ENCODE results near the gene AANAT.

AANAT gene

DNA sequence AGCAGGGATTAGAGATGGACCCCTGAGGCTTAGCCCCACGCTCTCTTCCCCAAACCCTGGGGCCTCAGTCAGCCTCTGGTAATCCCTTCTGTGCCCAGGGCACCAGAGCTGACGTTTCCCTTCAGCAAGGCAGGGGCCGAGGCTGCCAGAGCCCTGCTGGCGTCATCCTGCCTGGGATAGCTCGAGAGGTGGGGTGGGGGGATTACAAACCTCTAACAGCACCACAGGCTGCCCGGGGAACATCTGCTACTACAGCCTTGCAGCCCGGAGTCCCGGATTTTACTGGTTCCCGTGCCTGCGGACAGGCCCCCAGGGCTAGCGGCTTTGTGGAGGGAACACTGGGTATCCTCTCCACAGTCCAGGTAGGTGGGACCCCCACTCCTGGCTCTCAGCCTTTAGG is at the start of gene AANAT:
TSS of gene AANAT (plus strand) at position 238 of the 400 bp plus-strand sequence. CDS start 1,144 bp downstream, outside the sequence.
- Mint-ChIP-seq H3K9me3 (no peaks in the 10 kb centered on the region), H3K27me3 (no peaks in the 10 kb centered on the region), H3K4me3 (no peak within 1 kb of the TSS), H3K27ac (peak within 1 kb of the TSS; percentile 80), H3K4me1 (peaks cover 52% of the 10 kb centered on the region), H3K36me3 (peaks cover 18% of the 10 kb centered on the region)
- no peak for ATAC-seq

DNA sequence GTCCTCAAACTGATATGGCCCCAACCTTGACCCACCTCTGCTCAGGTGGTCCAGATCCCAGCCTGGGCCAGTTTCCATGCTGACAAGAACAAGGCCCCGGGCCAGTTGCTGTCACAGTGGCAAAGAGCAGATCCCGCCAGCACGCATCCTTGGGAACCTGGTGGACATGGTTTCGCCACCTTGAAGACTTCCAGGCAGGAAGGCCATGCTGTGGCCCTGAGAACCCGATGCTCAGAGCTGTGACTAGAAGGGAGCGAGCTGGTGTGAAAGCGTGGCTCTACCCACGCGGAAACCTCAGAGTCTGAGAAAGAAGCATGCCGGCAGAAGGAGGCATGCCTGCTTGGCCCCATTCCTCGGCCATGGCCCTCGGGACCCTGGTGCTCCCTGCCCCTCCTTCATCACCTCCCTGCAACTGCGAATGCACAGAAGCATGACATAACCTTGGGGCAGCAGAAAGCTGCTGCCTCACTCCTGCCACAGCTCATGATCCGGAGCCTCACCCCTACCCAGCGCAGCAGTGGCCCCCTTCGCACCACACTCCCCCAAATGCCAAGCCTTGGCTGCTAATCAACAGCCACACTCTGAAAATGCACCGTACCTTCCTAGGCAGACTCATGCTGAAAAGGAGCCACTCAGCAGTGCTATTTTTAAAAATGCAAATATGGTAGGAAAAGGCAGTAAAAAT is 47.7 kb upstream of the AANAT start:
- Mint-ChIP-seq H3K27ac (peak overlapping the region; percentile 64), H3K27me3 (no peaks in the 10 kb centered on the region), H3K4me1 (peaks cover 58% of the 10 kb centered on the region), H3K9me3 (no peaks in the 10 kb centered on the region), H3K4me3 (no peak overlapping the region), H3K36me3 (peaks cover 29% of the 10 kb centered on the region)
- peak; percentile 45 for ATAC-seq

DNA sequence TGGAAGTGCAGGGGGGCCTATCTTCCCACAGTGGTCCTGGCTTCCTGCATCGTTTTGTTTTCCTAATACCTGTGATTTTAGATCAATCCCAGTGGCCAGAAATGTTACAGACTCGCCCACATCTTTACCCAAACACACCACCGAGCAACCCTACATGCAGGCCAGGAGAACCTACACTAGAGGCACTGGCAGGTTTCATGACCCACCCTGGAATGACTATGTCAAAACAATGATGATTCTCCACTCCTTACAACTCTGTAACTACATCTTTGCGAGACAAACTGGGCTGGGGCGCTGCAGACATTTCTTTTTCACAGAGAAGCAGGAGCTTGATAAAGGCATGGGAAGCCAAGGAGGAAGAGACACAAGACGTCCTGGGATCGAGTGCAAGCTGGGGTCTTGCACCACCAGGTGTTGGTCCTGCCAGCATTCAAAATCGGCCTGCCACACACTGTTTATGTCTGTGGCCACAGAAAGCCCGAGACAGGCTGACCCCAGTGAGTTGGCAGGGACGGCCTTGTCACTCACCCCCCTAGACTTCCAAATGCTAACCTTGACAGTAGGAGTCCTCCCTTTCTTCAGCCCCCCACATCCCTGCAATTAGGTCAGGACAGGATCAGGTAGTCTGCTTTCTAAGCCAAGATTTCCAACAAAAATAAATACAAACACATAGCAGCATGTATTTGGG is 46.9 kb upstream of the AANAT start:
- H3K36me3 Mint-ChIP-seq: peaks cover 29% of the 10 kb centered on the region

DNA sequence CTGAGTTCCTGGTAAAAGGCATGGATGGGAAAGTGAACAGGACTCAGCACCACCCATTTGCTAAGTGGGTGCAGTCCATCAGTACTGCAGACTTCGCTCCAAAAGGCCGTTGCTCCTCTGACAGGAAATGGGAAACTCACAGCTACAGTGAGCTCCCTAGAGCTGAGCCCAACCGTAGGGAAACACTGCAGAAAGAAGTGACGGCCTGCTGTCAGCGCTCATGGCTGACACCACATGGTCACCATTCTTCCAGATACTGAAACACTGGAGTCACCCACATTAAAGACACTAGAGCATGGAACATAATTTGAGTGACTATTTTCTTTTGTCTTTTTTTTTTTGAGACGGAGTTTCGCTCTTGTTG is 46.4 kb upstream of the AANAT start:
- Mint-ChIP-seq H3K9me3 (no peaks in the 10 kb centered on the region), H3K27me3 (no peaks in the 10 kb centered on the region), H3K4me1 (peaks cover 68% of the 10 kb centered on the region), H3K27ac (peak overlapping the region; percentile 64), H3K4me3 (no peak overlapping the region), H3K36me3 (peaks cover 29% of the 10 kb centered on the region)
- no peak for ATAC-seq

More for the DNA sequence above, 46.9 kb upstream of the AANAT start:
- no peak for ATAC-seq
- Mint-ChIP-seq H3K9me3 (no peaks in the 10 kb centered on the region), H3K27me3 (no peaks in the 10 kb centered on the region), H3K4me1 (peaks cover 62% of the 10 kb centered on the region), H3K4me3 (no peak overlapping the region), H3K27ac (peak overlapping the region; percentile 64)

DNA sequence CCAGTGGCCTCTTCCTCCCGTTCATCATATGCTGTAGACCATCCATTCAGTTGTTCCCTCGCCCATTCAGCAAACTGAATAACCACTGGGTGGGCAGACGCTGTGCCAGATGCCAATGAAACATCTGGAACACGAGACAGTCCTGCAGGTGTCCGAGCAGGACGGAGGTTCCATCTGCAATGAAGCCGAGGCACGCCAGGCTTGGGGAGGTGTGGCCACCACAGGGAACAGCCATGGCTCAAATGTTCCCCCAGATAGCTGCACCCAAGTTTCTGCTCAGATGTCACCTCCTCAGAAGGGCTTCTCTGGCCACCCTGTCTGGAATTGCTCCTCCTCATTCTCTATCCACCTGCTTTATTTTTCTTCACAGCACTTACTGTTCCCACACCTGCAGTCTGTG is 45.0 kb upstream of the AANAT start:
- Mint-ChIP-seq H3K27me3 (no peaks in the 10 kb centered on the region), H3K27ac (no peak overlapping the region), H3K36me3 (peaks cover 28% of the 10 kb centered on the region), H3K9me3 (no peaks in the 10 kb centered on the region), H3K4me3 (no peak overlapping the region), H3K4me1 (peaks cover 75% of the 10 kb centered on the region)
- ATAC-seq: no peak

DNA sequence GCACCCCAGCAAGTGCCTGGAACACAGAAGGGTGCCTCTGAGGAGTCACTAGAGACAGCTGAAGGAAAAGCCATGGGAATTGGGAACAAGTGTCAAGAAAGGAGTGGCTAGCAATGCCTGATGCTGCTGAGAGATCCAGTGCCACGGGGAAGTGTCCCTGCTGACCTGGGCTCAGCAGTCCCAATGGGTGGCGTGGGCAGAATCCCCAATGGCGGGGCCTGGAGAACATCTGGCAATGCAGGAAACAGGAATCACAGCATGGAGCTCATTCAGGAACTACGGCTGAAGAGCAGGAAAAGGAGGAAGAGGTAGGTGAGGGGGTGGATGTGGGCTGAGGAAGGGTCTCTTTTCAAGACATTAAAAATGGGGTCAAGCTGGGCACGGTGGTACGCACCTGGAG is 44.5 kb upstream of the AANAT start:
- H3K4me3 Mint-ChIP-seq: no peak overlapping the region
- H3K9me3 Mint-ChIP-seq: no peaks in the 10 kb centered on the region
- H3K36me3 Mint-ChIP-seq: peaks cover 24% of the 10 kb centered on the region
- no peaks in the 10 kb centered on the region for H3K27me3 Mint-ChIP-seq
- H3K4me1 Mint-ChIP-seq: peaks cover 75% of the 10 kb centered on the region
- no peak for ATAC-seq
- no peak overlapping the region for H3K27ac Mint-ChIP-seq

DNA sequence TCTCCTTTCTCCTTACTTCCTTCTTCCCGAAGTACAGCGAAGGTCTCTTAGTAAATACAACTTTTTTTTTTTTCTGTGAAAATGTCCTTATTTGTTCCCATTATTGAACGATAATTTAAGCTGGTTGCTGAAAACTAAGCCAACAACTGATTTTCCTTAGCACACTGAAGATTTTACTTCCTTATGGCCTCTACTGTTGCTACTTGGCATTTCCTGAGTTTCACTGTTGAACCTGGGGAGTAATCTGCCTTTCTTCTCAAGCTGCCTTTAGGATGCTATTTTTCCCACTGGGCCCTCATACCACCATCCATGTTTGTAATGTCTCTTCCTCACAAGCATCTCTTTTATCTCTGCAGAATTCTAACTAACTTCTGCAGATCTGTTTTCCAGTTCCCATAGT is 40.5 kb upstream of the AANAT start:
- Mint-ChIP-seq H3K4me1 (peaks cover 62% of the 10 kb centered on the region), H3K36me3 (peaks cover 13% of the 10 kb centered on the region), H3K9me3 (no peaks in the 10 kb centered on the region), H3K27ac (peak overlapping the region; percentile 67), H3K4me3 (no peak overlapping the region), H3K27me3 (no peaks in the 10 kb centered on the region)
- ATAC-seq: no peak

DNA sequence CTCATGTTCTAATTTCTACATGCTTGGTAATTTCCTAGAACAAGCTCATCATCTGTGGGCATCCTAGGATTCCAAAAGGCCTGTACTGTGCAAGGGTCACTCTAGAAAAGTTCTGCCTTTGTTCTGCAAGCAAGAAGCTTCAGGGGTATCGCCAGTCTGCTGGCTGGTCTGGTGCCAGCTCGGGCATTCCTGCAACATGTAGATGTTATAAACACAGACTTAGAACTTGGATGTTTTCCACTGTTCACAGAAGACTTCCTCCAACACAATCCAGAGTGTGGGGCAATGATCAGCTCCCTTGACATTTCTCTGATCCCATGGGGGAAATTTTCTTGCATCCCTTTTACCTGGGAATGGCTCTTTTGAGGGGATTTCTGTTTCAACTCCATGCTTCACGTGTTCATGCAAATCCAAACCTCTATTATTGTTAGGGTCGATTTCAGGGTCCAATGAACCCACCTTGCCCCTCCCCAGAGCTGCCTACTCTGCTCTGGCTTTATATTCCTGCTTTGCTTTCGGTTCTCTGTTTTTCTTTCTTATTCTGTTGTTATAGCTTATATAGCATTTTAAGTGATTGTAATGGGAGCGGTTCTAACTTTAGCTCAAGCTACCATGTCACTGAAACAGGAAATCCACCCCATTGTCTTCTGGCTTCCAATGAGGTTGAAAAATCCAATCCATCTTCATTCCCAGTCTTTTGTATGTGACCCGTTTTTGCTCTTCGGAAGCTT is 39.7 kb upstream of the AANAT start:
- Mint-ChIP-seq H3K36me3 (peaks cover 5% of the 10 kb centered on the region), H3K27ac (peak overlapping the region; percentile 67), H3K4me1 (peaks cover 54% of the 10 kb centered on the region), H3K27me3 (no peaks in the 10 kb centered on the region), H3K9me3 (no peaks in the 10 kb centered on the region), H3K4me3 (peak overlapping the region; percentile 34)
- ATAC-seq: peak; percentile 85

DNA sequence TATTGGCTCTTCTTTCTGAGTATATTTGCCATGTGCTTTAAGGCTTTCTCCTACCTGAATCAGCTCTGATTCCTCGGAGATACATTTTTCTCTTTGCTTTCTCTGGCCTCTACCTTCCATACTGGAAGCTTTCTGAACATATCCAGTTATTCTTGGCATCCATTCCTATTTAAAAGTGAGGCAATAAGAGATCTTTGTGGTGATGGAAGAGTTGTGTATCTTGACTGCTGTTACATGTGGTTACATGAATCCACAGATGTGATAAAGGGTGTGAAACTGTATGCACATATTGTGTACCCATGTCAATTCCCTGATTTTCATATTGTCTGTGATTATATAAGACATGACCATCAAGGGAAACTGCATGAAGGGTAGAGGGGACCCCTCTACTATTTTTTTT is 38.9 kb upstream of the AANAT start:
- H3K4me3 Mint-ChIP-seq: peak overlapping the region; percentile 34
- no peak for ATAC-seq
- peaks cover 54% of the 10 kb centered on the region for H3K4me1 Mint-ChIP-seq
- H3K36me3 Mint-ChIP-seq: no peaks in the 10 kb centered on the region
- no peaks in the 10 kb centered on the region for H3K9me3 Mint-ChIP-seq
- no peaks in the 10 kb centered on the region for H3K27me3 Mint-ChIP-seq
- H3K27ac Mint-ChIP-seq: peak overlapping the region; percentile 67

DNA sequence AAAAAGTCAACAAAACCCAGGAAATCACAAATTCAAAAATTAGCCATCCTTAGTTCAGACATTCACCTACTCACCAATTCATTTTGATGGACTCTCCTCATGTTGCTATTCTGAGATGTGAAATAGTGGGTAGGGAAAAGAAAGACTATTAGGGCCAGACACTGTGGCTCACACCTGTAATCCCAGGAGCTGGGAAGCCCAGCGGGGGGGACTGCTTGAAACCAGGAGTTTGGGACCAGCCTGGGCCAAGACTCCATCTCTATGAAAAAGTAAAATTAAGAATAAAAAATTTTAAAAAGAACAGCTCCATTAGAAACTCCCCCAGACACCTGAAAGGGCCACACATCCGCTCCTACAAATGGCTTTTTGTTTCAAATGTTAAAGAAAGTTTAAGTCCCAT is 35.9 kb upstream of the AANAT start:
- Mint-ChIP-seq H3K27ac (no peak overlapping the region), H3K36me3 (peaks cover 12% of the 10 kb centered on the region), H3K4me3 (no peak overlapping the region), H3K27me3 (no peaks in the 10 kb centered on the region), H3K9me3 (no peaks in the 10 kb centered on the region), H3K4me1 (peaks cover 66% of the 10 kb centered on the region)
- ATAC-seq: no peak

DNA sequence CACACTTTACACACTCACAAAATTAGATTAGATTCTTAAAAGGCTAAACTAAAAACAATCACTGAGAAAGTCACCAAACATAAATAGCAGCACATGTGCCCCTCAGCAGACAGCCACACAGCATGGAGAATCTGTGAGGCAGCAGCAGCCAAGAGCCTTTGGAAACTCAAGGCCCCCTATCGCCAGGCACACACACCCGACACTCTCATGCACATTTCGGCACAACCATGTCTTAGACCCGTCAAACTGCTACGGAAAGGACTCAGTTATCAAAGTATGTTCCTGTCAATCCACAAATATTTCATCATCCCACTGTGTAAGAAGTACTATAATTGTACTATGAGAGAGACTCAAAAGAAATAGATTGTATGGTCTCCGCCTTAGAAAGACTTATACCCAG is 35.4 kb upstream of the AANAT start:
- ATAC-seq: no peak
- H3K27ac Mint-ChIP-seq: no peak overlapping the region
- no peaks in the 10 kb centered on the region for H3K27me3 Mint-ChIP-seq

DNA sequence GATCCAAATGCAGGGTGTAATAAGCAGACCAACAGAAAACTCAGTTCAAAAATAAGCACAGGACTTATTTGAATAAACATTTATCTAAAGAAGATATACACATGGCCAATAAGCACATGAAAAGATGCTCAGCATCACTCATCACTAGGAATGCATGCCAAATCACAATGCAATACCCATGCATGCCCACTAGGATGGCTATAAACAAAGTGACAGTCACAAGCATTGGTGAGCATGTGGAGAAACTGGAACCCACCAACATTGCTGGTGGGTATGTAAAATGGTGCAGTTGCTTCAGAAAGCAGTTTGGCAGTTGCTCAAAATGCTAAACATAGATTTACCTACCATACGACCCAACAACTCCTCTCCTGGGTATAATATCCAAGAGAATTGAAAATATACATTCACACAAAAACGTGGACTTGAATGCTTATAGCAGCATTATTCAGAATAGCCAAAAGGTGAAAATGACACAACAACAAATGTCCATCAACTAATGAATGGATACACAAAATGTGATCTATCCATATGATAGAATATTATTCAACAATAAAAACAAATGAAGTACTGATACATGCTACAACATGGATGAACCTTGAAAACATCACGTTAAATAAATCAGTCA is 34.6 kb upstream of the AANAT start:
- peaks cover 12% of the 10 kb centered on the region for H3K36me3 Mint-ChIP-seq
- no peaks in the 10 kb centered on the region for H3K9me3 Mint-ChIP-seq
- H3K27ac Mint-ChIP-seq: peak overlapping the region; percentile 65
- no peak for ATAC-seq
- no peak overlapping the region for H3K4me3 Mint-ChIP-seq
- H3K27me3 Mint-ChIP-seq: no peaks in the 10 kb centered on the region
- H3K4me1 Mint-ChIP-seq: peaks cover 60% of the 10 kb centered on the region

More for the DNA sequence above, 35.4 kb upstream of the AANAT start:
- Mint-ChIP-seq H3K4me3 (no peak overlapping the region), H3K4me1 (peaks cover 65% of the 10 kb centered on the region), H3K36me3 (peaks cover 12% of the 10 kb centered on the region), H3K9me3 (no peaks in the 10 kb centered on the region)

DNA sequence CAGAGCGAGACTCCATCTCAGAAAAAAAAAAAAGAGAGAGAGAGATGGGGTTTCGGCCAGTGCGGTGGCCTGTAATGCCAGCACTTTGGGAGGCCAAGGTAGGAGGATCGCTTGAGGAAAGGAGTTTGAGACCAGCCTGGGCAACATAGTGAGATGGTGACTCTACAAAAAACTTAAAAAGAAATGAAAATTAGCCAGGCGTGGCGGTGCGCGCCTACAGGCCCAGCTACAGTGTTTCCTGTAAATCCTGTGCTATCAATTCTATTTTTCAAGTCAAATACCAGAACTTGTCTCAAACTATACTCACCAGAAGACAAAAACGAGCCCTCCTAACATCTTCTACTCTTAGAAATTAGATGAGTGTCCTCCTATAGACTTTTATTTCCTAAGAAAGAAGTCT is 33.7 kb upstream of the AANAT start:
- ATAC-seq: no peak
- Mint-ChIP-seq H3K4me1 (peaks cover 60% of the 10 kb centered on the region), H3K27ac (peak overlapping the region; percentile 65), H3K4me3 (no peak overlapping the region), H3K9me3 (no peaks in the 10 kb centered on the region), H3K36me3 (peaks cover 12% of the 10 kb centered on the region), H3K27me3 (no peaks in the 10 kb centered on the region)

DNA sequence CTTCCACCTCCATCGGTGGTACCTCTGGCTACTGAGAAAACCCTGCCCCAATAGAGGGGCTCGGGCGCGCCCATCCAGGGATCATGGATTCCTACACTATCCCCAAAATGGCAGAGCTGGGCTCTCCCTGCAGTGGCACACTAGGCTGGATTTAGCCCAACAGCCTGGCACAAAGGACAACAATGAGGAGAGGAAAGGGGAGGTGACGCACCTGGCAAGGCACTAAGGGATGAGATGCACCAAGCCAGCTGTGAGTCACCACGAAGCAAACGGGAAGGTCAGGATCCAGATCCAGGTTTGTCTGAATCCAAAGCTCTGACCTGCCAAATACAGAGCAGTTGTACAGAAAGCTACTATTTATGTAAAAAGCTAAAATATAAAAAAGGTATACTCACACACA is 32.5 kb upstream of the AANAT start:
- Mint-ChIP-seq H3K36me3 (peaks cover 16% of the 10 kb centered on the region), H3K4me1 (peaks cover 64% of the 10 kb centered on the region), H3K27ac (no peak overlapping the region), H3K9me3 (no peaks in the 10 kb centered on the region), H3K27me3 (no peaks in the 10 kb centered on the region), H3K4me3 (no peak overlapping the region)
- no peak for ATAC-seq

DNA sequence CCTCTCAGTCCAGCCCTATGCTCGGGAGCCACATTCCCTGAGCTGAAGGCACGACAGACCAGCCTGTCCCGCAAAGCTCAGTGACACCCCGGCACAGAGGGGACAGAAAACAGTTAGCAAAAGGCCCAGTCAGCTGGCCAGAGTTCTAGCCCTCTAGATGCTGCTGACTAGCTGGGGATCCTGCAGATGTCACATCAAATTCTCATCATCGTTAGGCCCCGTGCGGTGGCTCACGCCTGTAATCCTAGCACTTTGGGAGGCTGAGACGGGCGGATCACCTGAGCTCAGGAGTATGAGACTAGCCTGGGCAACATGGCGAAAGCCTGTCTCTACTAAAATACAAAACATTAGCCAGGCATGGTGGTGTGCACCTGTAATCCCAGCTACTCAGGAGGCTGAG is 31.7 kb upstream of the AANAT start:
- peaks cover 67% of the 10 kb centered on the region for H3K4me1 Mint-ChIP-seq
- H3K27me3 Mint-ChIP-seq: no peaks in the 10 kb centered on the region
- no peaks in the 10 kb centered on the region for H3K9me3 Mint-ChIP-seq
- ATAC-seq: no peak
- H3K27ac Mint-ChIP-seq: no peak overlapping the region
- H3K4me3 Mint-ChIP-seq: no peak overlapping the region
- H3K36me3 Mint-ChIP-seq: peaks cover 18% of the 10 kb centered on the region
